Muscle layer of colon (tissue), 2 donors: ENCODE measurements around the gene SLCO4C1.

Experiments
- H3K27ac ChIP-seq: one replicate; pipeline ENCODE4 v1.7.0; 2013; ENCODE audit warnings: low read depth, mild to moderate bottlenecking, low read length, moderate library complexity
- H3K27me3 ChIP-seq, 2 donors: one replicate each; pipeline ENCODE4 v1.7.0; 2013; ENCODE audit warnings: low read length in 2 of 2, mild to moderate bottlenecking in 2 of 2; ENCODE audit not compliant: insufficient read depth in 2 of 2, control insufficient read depth in 1 of 2
- H3K36me3 ChIP-seq: one replicate; pipeline ENCODE4 v1.7.0; 2013; ENCODE audit warnings: mild to moderate bottlenecking, low read length; ENCODE audit not compliant: insufficient read depth
- H3K4me1 ChIP-seq: one replicate; pipeline ENCODE4 v1.7.0; 2013; ENCODE audit warnings: mild to moderate bottlenecking, low read length; ENCODE audit not compliant: insufficient read depth
- H3K4me3 ChIP-seq, 2 donors: one replicate each; pipeline ENCODE4 v1.7.0; 2013; ENCODE audit warnings: low read length in 2 of 2, low read depth in 1 of 2, mild to moderate bottlenecking in 1 of 2, moderate library complexity in 1 of 2
- H3K9ac ChIP-seq: one replicate; pipeline ENCODE4 v1.7.0; 2013; ENCODE audit warnings: low read length
- H3K9me3 ChIP-seq: one replicate; pipeline ENCODE4 v1.7.0; 2013; ENCODE audit warnings: mild to moderate bottlenecking, low read length
- donor health status: abdominal sarcoma.
- donor health status: Adenocarcinoma of cecum.

SLCO4C1 gene

GRCh38 chr5:102211165-102211564 lies 84.9 kb downstream of the SLCO4C1 start:
- no peak overlapping the region for H3K9ac ChIP-seq
- H3K27ac ChIP-seq = no peak overlapping the region
- H3K4me3 ChIP-seq = no peak overlapping the region
- no peaks in the 10 kb centered on the region for H3K4me1 ChIP-seq
- H3K27me3 ChIP-seq = no peaks in the 10 kb centered on the region
- H3K36me3 ChIP-seq = no peaks in the 10 kb centered on the region
- no peaks in the 10 kb centered on the region for H3K9me3 ChIP-seq

GRCh38 chr5:102200861-102201260 lies 95.2 kb downstream of the SLCO4C1 start:
- Histone ChIP-seq H3K9ac (no peak overlapping the region), H3K36me3 (no peaks in the 10 kb centered on the region), H3K9me3 (no peaks in the 10 kb centered on the region), H3K27ac (no peak overlapping the region), H3K27me3 (no peaks in the 10 kb centered on the region), H3K4me1 (no peaks in the 10 kb centered on the region), H3K4me3 (no peak overlapping the region)

- Histone ChIP-seq H3K9me3 (no peaks in the 10 kb centered on the region), H3K36me3 (no peaks in the 10 kb centered on the region), H3K27me3 (no peaks in the 10 kb centered on the region), H3K4me3 (no peak overlapping the region), H3K27ac (no peak overlapping the region), H3K9ac (no peak overlapping the region), H3K4me1 (no peaks in the 10 kb centered on the region)
Measured at GRCh38 chr5:102196481-102196880, 99.6 kb downstream of the SLCO4C1 start.
